ENCODE data around the gene SP9. TPM values are rescaled to one million over a fixed set of nuclear protein-coding genes. Genes with fewer than 3 reads are reported as not detected.

The SP9 gene
- total and polyA plus RNA-seq, 10 donors, result not detected

DNA sequence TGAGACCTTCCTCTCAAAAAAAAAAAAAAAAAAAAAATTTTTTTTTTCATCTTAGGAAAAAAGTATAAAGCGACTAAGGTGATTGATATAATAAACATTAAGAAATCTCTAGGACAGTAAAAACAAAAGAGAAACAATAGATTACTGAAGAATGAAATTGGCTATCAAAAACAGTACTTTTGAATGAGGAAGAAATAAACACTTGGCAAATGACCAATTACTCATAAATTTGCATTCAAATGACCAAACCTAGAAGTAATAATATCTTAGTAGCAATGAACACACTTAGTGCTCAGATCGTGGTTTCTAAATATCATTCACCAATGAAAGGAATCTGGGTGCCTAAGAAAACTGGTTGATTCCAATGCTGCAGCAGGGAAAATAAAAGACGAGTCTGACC is 50.4 kb downstream of the SP9 start:
- intact Hi-C loops (cut with DNase I; ENCODE audit: low total_unique reads), result no loop called here
- DNase-seq, result no peak
- WGBS, 5 donors, result 79 to 95% (median 86%) methylated on average over 3 of the region's 3 CpGs

More for the DNA sequence above, 50.4 kb downstream of the SP9 start:
- Histone ChIP-seq H3K9me3 (no peaks in the 10 kb centered on the region), H3K27me3 (replicated peaks in 1 of 7) (no peaks in the 10 kb centered on the region), H3K4me3 (no peak overlapping the region), H3K27ac (peak overlapping the region in 1 of 8 donors; percentile 83), H3K36me3 (peaks cover 3 to 100% (median 50%) of the 10 kb centered on the region in 6 donors), H3K4me1 (peaks cover 0 to 65% (median 8%) of the 10 kb centered on the region in 6 donors)
- no peak for TF ChIP-seq POLR2AphosphoS5 (IDR thresholded peaks at IDR 0.05)
- TF ChIP-seq POLR2A (IDR thresholded peaks at IDR 0.05), result no peak
- TF ChIP-seq, protein P1, sequence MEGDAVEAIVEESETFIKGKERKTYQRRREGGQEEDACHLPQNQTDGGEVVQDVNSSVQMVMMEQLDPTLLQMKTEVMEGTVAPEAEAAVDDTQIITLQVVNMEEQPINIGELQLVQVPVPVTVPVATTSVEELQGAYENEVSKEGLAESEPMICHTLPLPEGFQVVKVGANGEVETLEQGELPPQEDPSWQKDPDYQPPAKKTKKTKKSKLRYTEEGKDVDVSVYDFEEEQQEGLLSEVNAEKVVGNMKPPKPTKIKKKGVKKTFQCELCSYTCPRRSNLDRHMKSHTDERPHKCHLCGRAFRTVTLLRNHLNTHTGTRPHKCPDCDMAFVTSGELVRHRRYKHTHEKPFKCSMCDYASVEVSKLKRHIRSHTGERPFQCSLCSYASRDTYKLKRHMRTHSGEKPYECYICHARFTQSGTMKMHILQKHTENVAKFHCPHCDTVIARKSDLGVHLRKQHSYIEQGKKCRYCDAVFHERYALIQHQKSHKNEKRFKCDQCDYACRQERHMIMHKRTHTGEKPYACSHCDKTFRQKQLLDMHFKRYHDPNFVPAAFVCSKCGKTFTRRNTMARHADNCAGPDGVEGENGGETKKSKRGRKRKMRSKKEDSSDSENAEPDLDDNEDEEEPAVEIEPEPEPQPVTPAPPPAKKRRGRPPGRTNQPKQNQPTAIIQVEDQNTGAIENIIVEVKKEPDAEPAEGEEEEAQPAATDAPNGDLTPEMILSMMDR (IDR thresholded peaks at IDR 0.05 in 8 of 11, conservative IDR thresholded peaks at IDR 0.05 in 3 of 11), result no peak

Other genes starting within 250 kb of the SP9 start
- 10 to 100 TPM; 35.0 to 50.0 (median 41.5) TPM for gene OLA1, start 86.4 kb upstream of the SP9 start, total RNA-seq
- gene OLA1, start 86.4 kb upstream of the SP9 start, polyA plus RNA-seq, result 10 to 100 TPM; 42.2 to 66.0 (median 48.3) TPM
- 10 to 100 TPM; 14.6 to 24.9 (median 22.5) TPM for gene SCRN3, start 60.8 kb downstream of the SP9 start, total RNA-seq
- gene SCRN3, start 60.8 kb downstream of the SP9 start, polyA plus RNA-seq, result 10 to 100 TPM in 2 of 3 donors, 1 to 10 TPM in 1; 8.4 to 12.3 (median 10.1) TPM
- 10 to 100 TPM in 6 of 7 donors, 1 to 10 TPM in 1; 9.5 to 15.5 (median 11.6) TPM for gene GPR155, start 152.1 kb downstream of the SP9 start, total RNA-seq
- gene GPR155, start 152.1 kb downstream of the SP9 start, polyA plus RNA-seq, result 1 to 10 TPM in 1 of 3 donors, under 1 TPM in 2; 0.80 to 1.4 (median 1.00) TPM